NCI-H2081 treated with DMSO at 0.1 percent for 48 hours (cell line): ENCODE results near the gene KCNIP2.

Experiments used
- DNase-seq: peaks from one replicate; lab custom pipeline; 2025; lab: John Stamatoyannopoulos, UW

KCNIP2 gene

GRCh38 chr10:101843032-101844021 lies at the start of gene KCNIP2:
Gene KCNIP2 (minus strand): TSS chr10:101843800. CDS start chr10:101843568, 232 bp downstream.
- no peak for DNase-seq

- DNase-seq = no peak
These were observed 49.3 kb upstream of the KCNIP2 start for GRCh38 chr10:101892782-101893391.

GRCh38 chr10:101889256-101890210 lies 45.9 kb upstream of the KCNIP2 start:
- DNase-seq = peak; percentile 6

- DNase-seq = no peak
These were observed 44.8 kb upstream of the KCNIP2 start for GRCh38 chr10:101888251-101888949.

GRCh38 chr10:101887775-101888174 lies 44.2 kb upstream of the KCNIP2 start:
- DNase-seq = no peak

- no peak for DNase-seq
These were observed 43.1 kb upstream of the KCNIP2 start for GRCh38 chr10:101886521-101887312.

GRCh38 chr10:101881036-101881774 lies 37.6 kb upstream of the KCNIP2 start:
- no peak for DNase-seq

GRCh38 chr10:101880232-101880573 lies 36.6 kb upstream of the KCNIP2 start:
- no peak for DNase-seq

- no peak for DNase-seq
These were observed 36.0 kb upstream of the KCNIP2 start for GRCh38 chr10:101879456-101880231.

- no peak for DNase-seq
These were observed 35.3 kb upstream of the KCNIP2 start for GRCh38 chr10:101878869-101879268.

GRCh38 chr10:101875068-101875688 lies 31.6 kb upstream of the KCNIP2 start:
- DNase-seq = no peak

- DNase-seq = no peak
These were observed 30.7 kb upstream of the KCNIP2 start for GRCh38 chr10:101874252-101874651.

GRCh38 chr10:101867931-101868330 lies 24.3 kb upstream of the KCNIP2 start:
- no peak for DNase-seq

GRCh38 chr10:101859530-101859929 lies 15.9 kb upstream of the KCNIP2 start:
- no peak for DNase-seq

GRCh38 chr10:101858723-101859500 lies 15.3 kb upstream of the KCNIP2 start:
- DNase-seq = no peak

- DNase-seq = no peak
These were observed 14.3 kb upstream of the KCNIP2 start for GRCh38 chr10:101857802-101858476.

- no peak for DNase-seq
These were observed 13.0 kb upstream of the KCNIP2 start for GRCh38 chr10:101856626-101857025.
